ENCODE measurements around the gene LRP1B. TPM values are rescaled to one million over a fixed set of nuclear protein-coding genes. Genes with fewer than 3 reads are reported as not detected.
"Not testable (repeated sequence)": the region's sequence is repeated elsewhere in the genome, so short reads cannot be mapped to it uniquely, and the experiment has no call there.

LRP1B gene
- total RNA-seq, 1 donor from 2014 or later, result 0.25 TPM

DNA sequence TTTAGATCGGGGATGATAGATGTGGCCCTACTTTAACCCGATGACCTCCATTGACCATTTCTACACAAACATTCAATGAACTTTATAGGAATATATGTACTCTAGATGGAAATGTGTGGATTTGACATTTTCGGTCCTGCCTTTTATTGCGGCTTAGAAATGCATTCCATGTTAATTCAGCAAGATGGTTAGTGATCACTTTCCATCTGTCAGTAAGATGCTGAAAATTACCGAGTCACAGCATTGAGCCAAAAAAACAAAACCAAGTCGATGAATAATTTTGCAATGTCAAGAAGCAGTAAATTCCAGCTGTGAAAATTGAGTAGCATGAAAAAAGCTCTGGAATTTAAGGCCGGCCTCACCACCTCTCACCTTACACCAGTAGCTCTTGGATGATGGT is 1708.1 kb downstream of the LRP1B start:
- no peaks in the 10 kb centered on the region for H3K27me3 Mint-ChIP-seq (ENCODE audit: low read depth)
- no peaks in the 10 kb centered on the region for H3K9me3 Mint-ChIP-seq (ENCODE audit: low read depth)
- no peaks in the 10 kb centered on the region for H3K4me1 Mint-ChIP-seq (ENCODE audit: low read depth)
- no peak overlapping the region for H3K4me3 Mint-ChIP-seq (ENCODE audit: unreplicated experiment)
- TF ChIP-seq, protein P1, sequence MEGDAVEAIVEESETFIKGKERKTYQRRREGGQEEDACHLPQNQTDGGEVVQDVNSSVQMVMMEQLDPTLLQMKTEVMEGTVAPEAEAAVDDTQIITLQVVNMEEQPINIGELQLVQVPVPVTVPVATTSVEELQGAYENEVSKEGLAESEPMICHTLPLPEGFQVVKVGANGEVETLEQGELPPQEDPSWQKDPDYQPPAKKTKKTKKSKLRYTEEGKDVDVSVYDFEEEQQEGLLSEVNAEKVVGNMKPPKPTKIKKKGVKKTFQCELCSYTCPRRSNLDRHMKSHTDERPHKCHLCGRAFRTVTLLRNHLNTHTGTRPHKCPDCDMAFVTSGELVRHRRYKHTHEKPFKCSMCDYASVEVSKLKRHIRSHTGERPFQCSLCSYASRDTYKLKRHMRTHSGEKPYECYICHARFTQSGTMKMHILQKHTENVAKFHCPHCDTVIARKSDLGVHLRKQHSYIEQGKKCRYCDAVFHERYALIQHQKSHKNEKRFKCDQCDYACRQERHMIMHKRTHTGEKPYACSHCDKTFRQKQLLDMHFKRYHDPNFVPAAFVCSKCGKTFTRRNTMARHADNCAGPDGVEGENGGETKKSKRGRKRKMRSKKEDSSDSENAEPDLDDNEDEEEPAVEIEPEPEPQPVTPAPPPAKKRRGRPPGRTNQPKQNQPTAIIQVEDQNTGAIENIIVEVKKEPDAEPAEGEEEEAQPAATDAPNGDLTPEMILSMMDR (IDR thresholded peaks at IDR 0.05), result no peak
- no peak overlapping the region for H3K27ac Mint-ChIP-seq (ENCODE audit: unreplicated experiment)
- H3K36me3 Mint-ChIP-seq (ENCODE audit: low read depth), result no peaks in the 10 kb centered on the region
- DNase-seq (ENCODE audit: low spot score), result no peak

DNA sequence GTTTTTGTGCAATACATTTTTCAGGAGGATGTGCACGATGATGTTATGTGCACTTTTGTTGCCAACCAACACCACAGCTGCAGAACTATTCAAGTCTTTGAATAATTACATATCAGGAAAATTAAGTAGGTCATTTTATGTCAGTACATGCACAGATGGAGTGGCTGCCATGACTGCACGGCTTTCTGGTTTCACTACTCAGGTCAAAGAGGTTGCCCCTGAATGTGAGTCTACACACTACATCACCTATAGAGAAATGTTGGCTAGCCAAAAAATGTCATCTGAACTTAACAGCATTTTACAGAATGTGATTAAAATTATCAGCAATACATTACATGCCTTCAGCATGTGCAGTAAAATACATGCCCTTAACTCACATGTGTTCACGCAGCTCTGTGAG is 1713.3 kb downstream of the LRP1B start:
- Mint-ChIP-seq H3K36me3 (ENCODE audit: low read depth) (no peaks in the 10 kb centered on the region), H3K27ac (ENCODE audit: unreplicated experiment) (no peak overlapping the region), H3K27me3 (ENCODE audit: low read depth) (no peaks in the 10 kb centered on the region), H3K4me3 (ENCODE audit: unreplicated experiment) (no peak overlapping the region), H3K4me1 (ENCODE audit: low read depth) (no peaks in the 10 kb centered on the region), H3K9me3 (ENCODE audit: low read depth) (peaks cover 13% of the 10 kb centered on the region)
- TF ChIP-seq, protein P1 (IDR thresholded peaks at IDR 0.05), result no peak
- DNase-seq (ENCODE audit: low spot score), result no peak

DNA sequence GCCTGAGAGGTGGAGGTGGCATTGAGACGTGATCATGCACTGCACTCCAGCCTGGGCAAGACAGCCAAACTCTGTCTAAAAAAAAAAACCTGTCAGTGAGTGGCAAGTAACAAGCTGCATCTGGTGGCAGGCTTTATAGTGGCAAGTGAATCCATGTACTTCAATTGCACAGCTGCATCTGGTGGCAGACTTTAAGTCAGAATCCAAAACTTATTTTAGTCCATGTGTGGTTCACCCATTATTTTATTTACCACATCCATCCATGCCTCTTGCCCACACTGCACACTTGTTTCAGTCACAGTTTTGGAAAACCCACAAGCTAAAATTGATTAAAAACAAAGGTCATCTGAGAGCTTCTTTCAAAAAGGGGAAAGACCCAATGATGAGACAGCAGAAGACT is 1714.2 kb downstream of the LRP1B start:
- H3K4me1 Mint-ChIP-seq (ENCODE audit: low read depth), result no peaks in the 10 kb centered on the region
- DNase-seq (ENCODE audit: low spot score), result no peak
- peaks cover 13% of the 10 kb centered on the region for H3K9me3 Mint-ChIP-seq (ENCODE audit: low read depth)
- no peaks in the 10 kb centered on the region for H3K36me3 Mint-ChIP-seq (ENCODE audit: low read depth)
- TF ChIP-seq, protein P1 (IDR thresholded peaks at IDR 0.05), result no peak
- H3K27me3 Mint-ChIP-seq (ENCODE audit: low read depth), result no peaks in the 10 kb centered on the region
- H3K27ac Mint-ChIP-seq (ENCODE audit: unreplicated experiment), result no peak overlapping the region
- no peak overlapping the region for H3K4me3 Mint-ChIP-seq (ENCODE audit: unreplicated experiment)

DNA sequence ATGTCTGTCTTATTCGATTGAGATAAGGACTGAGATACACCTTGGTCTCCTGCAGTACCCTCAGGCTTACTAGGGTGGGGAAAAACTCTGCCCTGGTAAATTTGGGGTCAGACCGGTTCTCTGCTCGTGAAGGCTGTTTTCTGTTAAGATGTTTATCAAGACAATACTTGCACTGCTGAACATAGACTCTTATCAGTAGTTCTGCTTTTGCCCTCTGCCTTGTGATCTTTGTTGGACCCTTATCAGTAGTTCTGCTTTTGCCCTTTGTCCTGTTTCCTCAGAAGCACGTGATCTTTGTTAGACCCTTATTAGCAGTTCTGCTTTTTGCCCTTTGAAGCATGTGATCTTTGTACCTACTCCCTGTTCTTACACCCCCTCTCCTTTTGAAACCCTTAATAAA is 1715.8 kb downstream of the LRP1B start:
- H3K27ac Mint-ChIP-seq (ENCODE audit: unreplicated experiment); H3K36me3 Mint-ChIP-seq (ENCODE audit: low read depth); H3K4me3 Mint-ChIP-seq (ENCODE audit: unreplicated experiment); DNase-seq (ENCODE audit: low spot score); H3K4me1 Mint-ChIP-seq (ENCODE audit: low read depth); H3K27me3 Mint-ChIP-seq (ENCODE audit: low read depth): not testable (repeated sequence)
- peaks cover 13% of the 10 kb centered on the region for H3K9me3 Mint-ChIP-seq (ENCODE audit: low read depth)

DNA sequence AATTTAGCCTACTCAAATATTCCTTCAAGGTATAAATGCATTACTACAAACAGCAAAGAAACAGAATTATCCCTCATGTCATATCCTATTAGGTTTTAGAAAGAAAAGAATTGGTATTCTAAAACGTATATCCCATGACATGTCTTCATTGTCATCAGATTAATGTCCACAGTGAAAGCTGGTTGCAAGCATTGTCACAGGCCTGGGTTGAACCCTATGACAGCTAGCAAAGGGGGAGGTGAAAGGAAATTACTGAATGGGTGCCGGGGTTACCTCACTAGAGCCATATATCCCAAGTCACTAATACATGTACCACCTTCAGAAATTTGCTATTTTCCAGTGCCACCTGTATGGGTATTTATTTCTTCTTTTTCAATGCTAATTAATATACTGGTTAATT is 1720.1 kb downstream of the LRP1B start:
- Mint-ChIP-seq H3K4me3 (ENCODE audit: unreplicated experiment) (no peak overlapping the region), H3K36me3 (ENCODE audit: low read depth) (no peaks in the 10 kb centered on the region), H3K4me1 (ENCODE audit: low read depth) (no peaks in the 10 kb centered on the region), H3K27ac (ENCODE audit: unreplicated experiment) (no peak overlapping the region), H3K9me3 (ENCODE audit: low read depth) (peaks cover 23% of the 10 kb centered on the region), H3K27me3 (ENCODE audit: low read depth) (no peaks in the 10 kb centered on the region)
- no peak for DNase-seq (ENCODE audit: low spot score)
- TF ChIP-seq, protein P1 (IDR thresholded peaks at IDR 0.05), result no peak

GRCh38 chr2:140401056-140401455 is 1729.8 kb downstream of the LRP1B start:
- Mint-ChIP-seq H3K4me3 (ENCODE audit: unreplicated experiment) (no peak overlapping the region), H3K27ac (ENCODE audit: unreplicated experiment) (no peak overlapping the region), H3K4me1 (ENCODE audit: low read depth) (no peaks in the 10 kb centered on the region), H3K27me3 (ENCODE audit: low read depth) (no peaks in the 10 kb centered on the region), H3K9me3 (ENCODE audit: low read depth) (peaks cover 25% of the 10 kb centered on the region), H3K36me3 (ENCODE audit: low read depth) (peaks cover 4% of the 10 kb centered on the region)
- TF ChIP-seq, protein P1 (IDR thresholded peaks at IDR 0.05), result no peak
- no peak for DNase-seq (ENCODE audit: low spot score)
